Fibroblast of upper back skin (primary cell): ENCODE data around the gene NEK1.
"Not testable (repeated sequence)": the region's sequence is repeated elsewhere in the genome, so short reads cannot be mapped to it uniquely, and the experiment has no call there.

ENCODE experiments used
- DNase-seq: peaks from one replicate; pipeline ENCODE4 v3.0.0-alpha.2; 2013

NEK1 gene

DNA sequence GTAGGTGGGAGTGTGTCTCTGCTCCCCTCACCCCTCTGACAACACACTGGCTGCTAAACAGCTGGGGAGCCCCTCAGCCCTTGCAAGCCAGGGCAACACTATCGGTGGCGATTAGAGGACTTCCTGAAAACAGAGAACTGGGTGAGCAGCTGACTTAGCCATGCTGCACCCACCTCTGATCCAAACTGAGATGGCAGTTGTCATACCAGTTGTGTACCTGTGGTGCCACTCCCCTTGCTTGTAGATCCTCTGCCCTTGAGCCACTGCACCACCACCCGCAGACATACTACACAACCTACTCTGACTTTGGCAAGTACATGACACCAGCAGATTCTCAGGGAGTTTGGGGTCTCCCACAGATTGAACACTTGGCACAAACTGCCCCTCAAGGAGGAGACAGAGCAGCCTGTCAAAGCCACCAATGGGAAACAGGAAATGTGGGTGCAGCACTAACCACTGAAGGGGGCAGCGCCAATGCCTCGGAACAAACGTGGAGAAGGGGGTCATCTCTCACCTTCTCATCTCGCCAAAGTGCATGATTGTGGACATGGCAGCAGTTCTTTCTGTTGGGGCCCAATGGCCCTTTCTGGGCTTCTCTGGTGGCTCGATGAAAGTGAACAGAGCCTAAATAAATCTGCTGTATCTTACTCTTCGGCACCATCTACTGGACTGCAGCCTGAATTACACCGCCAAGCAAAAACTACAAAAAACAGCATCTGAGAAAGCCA lies 119.8 kb downstream of the NEK1 start:
- DNase-seq = peak; percentile 37

DNA sequence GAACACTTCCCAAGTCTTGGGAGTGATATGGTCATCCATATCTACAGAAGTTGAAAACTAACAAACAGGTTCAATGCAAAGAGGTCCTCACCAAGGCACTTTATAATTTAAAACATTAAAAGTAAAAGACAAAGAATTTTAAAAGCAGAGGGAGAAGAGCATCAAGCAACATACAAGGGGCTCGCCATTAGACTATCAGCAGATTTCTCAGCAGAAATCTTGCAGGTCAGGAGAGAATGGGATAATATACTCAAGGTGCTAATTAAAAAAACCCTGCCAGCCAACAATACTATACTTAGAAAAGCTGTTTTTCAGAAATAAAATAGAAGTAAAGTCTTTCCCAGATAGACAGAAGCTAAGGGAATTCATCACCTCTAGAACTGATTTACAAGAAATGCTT lies 121.2 kb downstream of the NEK1 start:
- DNase-seq = no peak

DNA sequence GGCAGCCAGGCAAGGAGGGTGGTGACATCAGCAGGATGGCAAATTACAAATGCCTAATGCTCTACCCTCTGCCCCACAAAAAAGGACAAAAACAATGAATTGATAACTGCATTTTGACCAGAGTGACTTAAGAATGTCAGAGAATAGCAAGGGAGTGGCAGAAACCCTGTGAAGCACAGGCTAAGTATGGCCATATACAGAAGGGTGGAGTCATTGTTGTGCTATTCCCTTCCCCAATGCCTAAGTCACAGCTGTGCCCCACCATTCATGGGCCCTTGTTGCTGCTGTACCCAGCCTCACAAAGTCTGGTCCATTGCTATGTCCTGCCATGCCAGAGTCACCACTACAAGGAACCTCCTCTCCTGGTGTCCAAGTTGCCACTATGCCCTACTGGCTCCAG lies 123.1 kb downstream of the NEK1 start:
- no peak for DNase-seq

DNA sequence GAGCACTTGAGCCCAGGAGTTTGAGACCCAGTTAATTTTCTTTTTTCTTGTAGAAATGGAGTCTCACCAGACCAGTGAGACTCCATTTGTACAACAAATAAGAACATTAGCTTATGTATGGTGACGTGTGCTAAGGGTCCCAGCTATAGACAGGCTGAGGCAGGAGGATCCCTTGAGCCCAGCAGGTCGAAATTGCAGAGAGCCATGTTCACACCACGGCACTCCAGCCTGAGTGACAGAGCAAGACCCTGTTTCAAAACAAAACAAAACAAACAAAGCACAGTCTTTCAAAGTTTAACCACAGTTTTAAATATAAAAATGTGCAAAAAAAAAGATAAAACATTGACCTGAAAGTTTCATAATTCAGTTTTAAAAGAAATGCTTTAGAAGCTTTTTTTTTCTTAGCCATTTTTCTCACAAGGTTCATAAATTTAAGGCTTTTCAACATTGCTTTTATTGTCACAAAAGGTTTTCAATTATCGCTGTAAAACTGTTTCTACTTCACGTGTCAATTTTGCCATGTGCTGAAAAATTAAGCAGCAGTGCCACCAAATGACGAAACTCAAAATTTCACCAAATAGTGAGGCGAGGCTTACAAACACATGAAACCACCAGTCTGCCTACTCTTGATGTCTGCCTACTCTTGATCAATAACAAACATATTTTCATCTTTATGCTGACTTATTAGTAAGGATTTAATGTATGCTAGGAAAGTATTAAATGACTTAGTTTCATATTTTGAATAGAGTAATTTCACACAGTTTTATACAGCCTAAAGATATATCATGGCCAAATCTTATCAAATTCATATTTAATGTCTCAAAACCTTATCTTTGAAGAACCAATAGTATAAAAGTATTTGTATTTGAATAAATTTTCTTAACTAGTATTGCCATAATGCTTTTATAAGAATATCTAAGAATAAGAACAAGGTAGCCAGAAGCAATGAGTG lies 126.3 kb downstream of the NEK1 start:
- DNase-seq = peak; percentile 66

DNA sequence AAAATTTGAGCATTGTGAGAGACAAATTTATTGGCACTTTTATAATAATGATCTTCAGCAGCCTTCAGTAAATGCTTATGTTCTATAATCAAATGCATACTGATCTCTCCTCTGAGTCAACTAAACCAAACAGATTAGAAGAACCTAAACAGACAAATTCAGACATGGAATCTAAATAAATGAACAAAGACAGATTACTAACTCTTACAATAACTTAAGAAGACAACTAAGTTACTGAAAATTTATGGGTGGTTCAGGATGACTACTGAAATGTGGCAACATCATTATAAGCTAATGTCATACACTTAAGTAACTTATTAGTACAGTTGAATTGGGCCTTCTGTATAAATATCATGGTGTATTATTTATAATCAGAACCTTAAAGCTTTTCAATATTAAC lies 127.3 kb downstream of the NEK1 start:
- peak; percentile 20 for DNase-seq

GRCh38 chr4:169484485-169484884 lies 127.9 kb downstream of the NEK1 start:
- DNase-seq = peak; percentile 4

- no peak for DNase-seq
These were observed 148.3 kb downstream of the NEK1 start for GRCh38 chr4:169464080-169464479.

GRCh38 chr4:169460081-169460480 lies 152.3 kb downstream of the NEK1 start:
- DNase-seq = no peak

DNA sequence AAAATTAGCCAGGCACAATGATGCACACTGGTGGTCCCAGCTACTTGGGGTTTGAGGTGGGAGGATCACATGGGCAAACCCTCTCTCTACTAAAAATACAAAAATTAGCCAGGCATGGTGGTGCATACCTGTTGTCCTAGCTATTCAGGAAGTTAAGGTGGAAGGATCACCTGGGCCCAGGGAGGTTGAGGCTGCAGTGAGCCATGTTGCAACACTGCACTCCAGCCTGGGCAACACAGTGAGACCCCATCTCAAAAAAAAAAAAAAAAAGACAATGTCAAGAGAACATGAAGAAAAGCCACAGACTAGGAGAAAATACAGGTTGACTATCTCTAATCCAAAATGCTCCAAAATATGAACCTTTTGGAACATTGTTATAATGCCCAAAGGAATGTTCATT lies 153.8 kb downstream of the NEK1 start:
- DNase-seq = no peak

DNA sequence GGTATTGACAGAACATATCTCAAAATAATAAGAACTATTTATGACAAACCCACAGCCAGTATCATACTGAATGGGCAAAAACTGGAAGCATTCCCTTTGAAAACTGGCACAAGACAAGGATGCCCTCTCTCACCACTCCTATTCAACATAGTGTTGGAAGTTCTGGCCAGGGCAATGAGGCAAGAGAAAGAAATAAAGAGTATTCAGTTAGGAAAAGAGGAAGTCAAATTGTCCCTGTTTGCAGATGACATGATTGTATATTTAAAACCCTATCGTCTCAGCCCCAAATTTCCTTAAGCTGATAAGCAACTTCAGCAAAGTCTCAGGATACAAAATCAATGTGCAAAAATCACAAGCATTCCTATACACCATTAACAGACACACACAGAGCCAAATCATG lies 159.7 kb downstream of the NEK1 start:
- DNase-seq = not testable (repeated sequence)

- DNase-seq = not testable (repeated sequence)
These were observed 163.4 kb downstream of the NEK1 start for GRCh38 chr4:169448935-169449334.

DNA sequence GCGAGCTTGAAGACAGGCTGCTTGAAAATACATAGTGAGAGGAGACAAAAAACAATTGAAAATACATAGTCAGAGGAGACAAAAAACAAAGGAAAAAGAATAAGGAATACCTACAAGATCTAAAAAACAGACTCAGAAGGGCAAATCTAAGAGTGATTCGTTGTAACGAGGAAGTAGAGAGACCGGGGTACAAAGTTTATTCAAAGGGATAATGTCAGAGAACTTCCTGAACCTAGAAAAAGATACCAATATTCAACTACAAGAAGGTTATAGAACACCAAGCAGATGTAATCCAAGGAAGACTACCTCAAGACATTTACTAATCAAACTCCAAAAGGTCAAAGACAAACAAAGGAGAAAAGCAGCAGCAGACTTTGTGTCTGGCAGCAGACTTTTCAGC lies 165.6 kb downstream of the NEK1 start:
- DNase-seq = no peak

DNA sequence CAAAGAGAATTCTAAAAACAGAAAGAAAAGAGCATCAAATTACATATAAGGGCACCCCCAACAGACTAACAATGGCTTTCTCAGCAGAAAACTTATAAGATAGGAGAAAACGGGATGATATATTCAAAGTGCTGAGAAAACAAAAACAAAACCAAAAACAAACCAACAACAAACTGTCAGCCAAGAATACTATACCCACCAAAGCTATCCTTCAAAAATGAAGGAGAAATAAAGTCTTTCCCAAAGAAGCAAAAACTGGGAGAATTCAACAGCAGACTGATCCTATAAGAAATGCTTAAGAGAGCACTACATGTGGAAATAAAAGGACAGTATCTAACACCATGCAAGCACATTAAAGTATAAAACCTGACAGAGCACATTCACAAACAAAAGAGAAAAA lies 168.6 kb downstream of the NEK1 start:
- DNase-seq = no peak

- DNase-seq = peak; percentile 3
These were observed 171.9 kb downstream of the NEK1 start for GRCh38 chr4:169440446-169440845.

- DNase-seq = no peak
These were observed 173.1 kb downstream of the NEK1 start for GRCh38 chr4:169439244-169439643.

- DNase-seq = no peak
These were observed 174.3 kb downstream of the NEK1 start for GRCh38 chr4:169438057-169438480.

- no peak for DNase-seq
These were observed 174.9 kb downstream of the NEK1 start for GRCh38 chr4:169437299-169438047.

DNA sequence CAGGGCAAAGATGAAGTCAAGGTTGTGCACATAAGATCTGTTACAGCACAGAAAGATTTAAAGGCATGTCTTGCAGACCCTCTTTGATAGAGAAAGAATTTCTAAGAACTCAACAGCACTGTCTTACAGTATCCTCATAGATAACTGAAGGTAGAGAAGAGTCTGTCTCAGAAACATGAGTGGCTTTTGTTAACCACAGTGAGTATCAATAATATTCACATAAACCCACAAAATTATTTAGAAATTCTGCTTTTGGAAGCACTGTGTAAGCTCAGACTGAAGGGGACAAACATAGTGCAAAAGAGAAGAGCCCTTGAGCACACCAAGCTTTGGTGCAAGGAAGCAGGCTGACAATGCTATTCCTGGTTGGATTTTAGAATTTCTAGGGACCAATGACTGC lies 175.6 kb downstream of the NEK1 start:
- DNase-seq = no peak

GRCh38 chr4:169428376-169428775 lies 184.0 kb downstream of the NEK1 start:
- no peak for DNase-seq

DNA sequence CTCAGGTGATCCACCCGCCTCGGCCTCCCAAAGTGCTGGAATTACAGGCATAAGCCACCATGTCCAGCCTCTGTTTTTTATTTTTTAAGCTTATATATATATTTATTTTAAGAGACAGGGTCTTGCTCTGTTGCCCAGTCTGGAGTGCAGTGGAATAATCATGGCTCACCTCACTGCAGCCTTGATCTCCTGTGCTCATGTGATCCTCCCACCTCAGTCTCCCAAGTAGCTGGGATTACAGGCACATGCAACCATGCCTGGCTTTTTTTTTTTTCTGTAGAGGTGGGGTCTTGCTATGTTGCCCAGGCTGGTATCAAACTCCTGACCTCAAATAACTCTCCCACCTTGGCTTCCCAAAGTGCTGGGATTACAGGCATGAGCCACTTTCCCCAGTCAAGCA lies 184.7 kb downstream of the NEK1 start:
- DNase-seq = not testable (repeated sequence)

DNA sequence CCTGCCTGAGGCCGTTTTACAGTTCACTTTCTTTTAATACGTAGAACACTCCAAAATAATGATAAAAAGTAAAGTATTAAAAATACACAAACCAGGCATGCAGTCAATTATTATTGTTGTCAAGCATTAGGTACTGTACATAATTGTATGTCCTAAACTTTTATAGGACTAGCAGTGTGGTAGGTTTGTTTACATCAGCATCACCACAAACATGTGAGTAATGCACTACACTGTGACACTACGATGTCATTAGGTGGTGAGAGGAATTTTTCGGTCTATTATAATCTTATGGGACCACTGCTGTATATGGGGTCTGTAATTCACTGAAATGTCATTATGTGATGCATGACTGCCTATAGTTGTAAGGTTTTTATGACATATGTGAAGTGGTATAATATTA lies 192.1 kb downstream of the NEK1 start:
- no peak for DNase-seq

DNA sequence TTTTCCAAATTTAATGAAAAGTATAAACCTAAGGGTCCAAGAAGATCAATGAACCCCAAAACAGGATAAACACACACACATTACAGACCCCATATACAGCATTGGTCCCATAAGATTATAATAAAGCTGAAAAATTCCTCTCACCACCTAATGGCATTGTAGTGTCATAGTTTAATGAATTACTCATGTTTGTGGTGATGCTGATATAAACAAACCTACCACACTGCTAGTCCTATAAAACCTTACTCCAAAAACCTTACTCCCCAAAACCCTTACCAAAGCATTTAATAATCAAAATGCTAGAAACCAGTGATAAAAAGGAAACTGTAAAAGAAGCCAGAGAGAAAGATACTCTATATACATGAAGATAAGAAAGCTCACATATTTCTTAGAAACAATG lies 193.5 kb downstream of the NEK1 start:
- no peak for DNase-seq

- no peak for DNase-seq
These were observed 194.6 kb downstream of the NEK1 start for GRCh38 chr4:169417629-169418282.
